Measurements from ENCODE around the gene SCUBE1.

DNA sequence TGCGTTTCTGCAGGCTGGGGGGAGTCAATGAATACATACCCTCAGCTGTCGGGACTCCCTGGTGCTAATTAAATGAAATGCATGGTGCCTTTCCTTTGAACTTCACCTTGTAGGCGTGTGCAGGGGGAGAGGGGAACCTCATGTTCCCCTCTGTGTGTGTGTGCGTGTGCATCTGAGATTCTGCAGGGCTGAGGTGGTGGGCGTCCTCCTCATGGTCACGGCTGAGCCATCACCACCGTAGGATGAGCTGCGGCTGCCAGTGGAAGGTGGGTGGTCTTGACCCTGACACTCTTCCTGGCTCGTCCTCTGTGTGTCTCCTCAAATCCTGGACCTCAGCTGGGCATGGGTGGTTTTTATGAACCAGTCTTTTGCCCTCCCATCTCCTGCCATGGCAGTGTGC lies 103.2 kb downstream of the SCUBE1 start:
- TF ChIP-seq YY1 (IDR thresholded peaks at IDR 0.05; ENCODE audit: insufficient read depth, insufficient read length) (no peak), ZNF274 (IDR thresholded peaks at IDR 0.05; ENCODE audit: low read depth, low read length) (no peak), SUZ12 (IDR thresholded peaks at IDR 0.05; ENCODE audit: extremely low read depth, insufficient read depth, insufficient read length) (no peak)
